Panc1 (cell line): Measurements from ENCODE around the gene TOP3A.

Source experiments
- CTCF ChIP-seq: fragments of 450-650 bp; IDR thresholded peaks from 2 replicates; pipeline ENCODE4 v1.5.1; 2017; ENCODE audit warnings: mild to moderate bottlenecking
- POLR2AphosphoS5 ChIP-seq: IDR thresholded peaks from 2 replicates; pipeline ENCODE4 v1.6.1; 2012; ENCODE audit warnings: mild to moderate bottlenecking, low read depth, low read length, moderate library complexity
- REST ChIP-seq, 2 experiments: IDR thresholded peaks; 2 replicates each; pipeline ENCODE4 v1.6.1; 2011 to 2012; ENCODE audit warnings: low read depth in 2 of 2, control low read depth in 1 of 2, low read length in 1 of 2, mild to moderate bottlenecking in 1 of 2, moderate library complexity in 1 of 2; ENCODE audit not compliant: insufficient read depth in 1 of 2
- SIN3A ChIP-seq: IDR thresholded peaks from 2 replicates; pipeline ENCODE4 v1.6.1; 2012; ENCODE audit warnings: low read depth, mild to moderate bottlenecking, low read length, moderate library complexity, borderline replicate concordance; ENCODE audit not compliant: insufficient read depth
- TCF7L2 ChIP-seq: IDR thresholded peaks from 2 replicates; pipeline ENCODE4 v1.6.1; 2011; ENCODE audit warnings: mild to moderate bottlenecking, low read depth, low read length, inconsistent platforms

GRCh38 chr17:18245038-18245776 lies 69.6 kb downstream of the TOP3A start:
- TF ChIP-seq CTCF (no peak), POLR2AphosphoS5 (no peak), TCF7L2 (no peak), REST (IDR thresholded peaks at IDR 0.05; ENCODE audit: insufficient read depth in 1 of 2, low read depth in 2 of 2, low read length in 1 of 2) (no peak), SIN3A (no peak)
